GM23338 (cell line): ENCODE results near the gene GTPBP1.

Experiments
- EZH2 ChIP-seq: fragments of 200-600 bp; sonication (generic); IDR thresholded peaks from one replicate; pipeline ENCODE4 v1.8.0; 2017; ENCODE audit warnings: antibody characterized with exemption, mild to moderate bottlenecking, low read depth; ENCODE audit not compliant: unreplicated experiment
- POLR2AphosphoS5 ChIP-seq: IDR thresholded peaks from 2 replicates; pipeline ENCODE4 v1.6.1; 2016; ENCODE audit warnings: antibody characterized with exemption, low read depth
- STAT1 ChIP-seq: IDR thresholded peaks from one replicate; pipeline ENCODE4 v1.6.1; 2016; ENCODE audit warnings: antibody characterized with exemption; ENCODE audit not compliant: unreplicated experiment
- TF ChIP-seq, protein P1 (sequence below), 2 experiments: fragments of 200-600 bp in 1 of 2; sonication (generic) in 1 of 2; conservative IDR thresholded peaks; 2 replicates each; pipeline versions ENCODE4 v1.5.1 to v1.6.1; 2016 to 2017; ENCODE audit warnings: antibody characterized with exemption in 2 of 2, low read depth in 2 of 2, mild to moderate bottlenecking in 2 of 2, moderate library complexity in 1 of 2

- TF ChIP-seq, protein P1, sequence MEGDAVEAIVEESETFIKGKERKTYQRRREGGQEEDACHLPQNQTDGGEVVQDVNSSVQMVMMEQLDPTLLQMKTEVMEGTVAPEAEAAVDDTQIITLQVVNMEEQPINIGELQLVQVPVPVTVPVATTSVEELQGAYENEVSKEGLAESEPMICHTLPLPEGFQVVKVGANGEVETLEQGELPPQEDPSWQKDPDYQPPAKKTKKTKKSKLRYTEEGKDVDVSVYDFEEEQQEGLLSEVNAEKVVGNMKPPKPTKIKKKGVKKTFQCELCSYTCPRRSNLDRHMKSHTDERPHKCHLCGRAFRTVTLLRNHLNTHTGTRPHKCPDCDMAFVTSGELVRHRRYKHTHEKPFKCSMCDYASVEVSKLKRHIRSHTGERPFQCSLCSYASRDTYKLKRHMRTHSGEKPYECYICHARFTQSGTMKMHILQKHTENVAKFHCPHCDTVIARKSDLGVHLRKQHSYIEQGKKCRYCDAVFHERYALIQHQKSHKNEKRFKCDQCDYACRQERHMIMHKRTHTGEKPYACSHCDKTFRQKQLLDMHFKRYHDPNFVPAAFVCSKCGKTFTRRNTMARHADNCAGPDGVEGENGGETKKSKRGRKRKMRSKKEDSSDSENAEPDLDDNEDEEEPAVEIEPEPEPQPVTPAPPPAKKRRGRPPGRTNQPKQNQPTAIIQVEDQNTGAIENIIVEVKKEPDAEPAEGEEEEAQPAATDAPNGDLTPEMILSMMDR (conservative IDR thresholded peaks at IDR 0.05; ENCODE audit: low read depth in 2 of 2), result no peak
- TF ChIP-seq EZH2 (no peak), POLR2AphosphoS5 (no peak), STAT1 (no peak)
These were observed 24.7 kb downstream of the GTPBP1 start for GRCh38 chr22:38730411-38730871.
